Lung (tissue), 12 donors: ENCODE data around the gene CDH4. TPM values are rescaled to one million over a fixed set of nuclear protein-coding genes. Genes with fewer than 3 reads are reported as not detected.

Source experiments
- ATAC-seq: fragments of 200-7000 bp; cut with Tn5 transposase; one replicate; pipeline ENCODE4 v1.9.1; 2020; ENCODE audit warnings: moderate number of reproducible peaks; ENCODE audit not compliant: insufficient read depth, low FRiP score
- DNase-seq, 3 donors: peaks; one replicate each; pipeline ENCODE4 v3.0.0-alpha.2; 2013 to 2017
- H3K27ac ChIP-seq, 2 donors: one replicate each; pipeline ENCODE4 v1.5.1; 2013; ENCODE audit warnings: mild to moderate bottlenecking in 2 of 2, moderate library complexity in 2 of 2, control low read depth in 1 of 2, inconsistent platforms in 1 of 2, low read depth in 1 of 2, low read length in 1 of 2
- H3K27me3 ChIP-seq, 3 donors: one replicate each; pipeline ENCODE4 v1.5.1; 2013; ENCODE audit warnings: low read length in 2 of 3; ENCODE audit not compliant: control insufficient read depth in 3 of 3, insufficient read depth in 3 of 3
- H3K36me3 ChIP-seq, 4 donors: one replicate each; pipeline ENCODE4 v1.5.1; 2013; ENCODE audit warnings: low read length in 4 of 4, mild to moderate bottlenecking in 1 of 4, moderate library complexity in 1 of 4; ENCODE audit not compliant: control insufficient read depth in 4 of 4, insufficient read depth in 4 of 4
- H3K4me1 ChIP-seq, 5 donors: one replicate each; pipeline ENCODE4 v1.5.1; 2013; ENCODE audit warnings: low read length in 5 of 5, mild to moderate bottlenecking in 2 of 5, moderate library complexity in 1 of 5; ENCODE audit not compliant: control insufficient read depth in 5 of 5, insufficient read depth in 5 of 5
- H3K4me3 ChIP-seq: one replicate; pipeline ENCODE4 v1.5.1; 2013; ENCODE audit warnings: mild to moderate bottlenecking, control low read depth, moderate library complexity
- H3K9ac ChIP-seq, 2 donors: one replicate each; pipeline ENCODE4 v1.5.1; 2013; ENCODE audit warnings: low read length in 2 of 2, control low read depth in 1 of 2; ENCODE audit not compliant: insufficient read depth in 1 of 2
- H3K9me3 ChIP-seq, 4 donors: one replicate each; pipeline ENCODE4 v1.5.1; 2013; ENCODE audit warnings: low read length in 3 of 4, mild to moderate bottlenecking in 1 of 4, moderate library complexity in 1 of 4; ENCODE audit not compliant: control insufficient read depth in 4 of 4, insufficient read depth in 3 of 4
- CTCF ChIP-seq: IDR thresholded peaks from 2 replicates; pipeline ENCODE4 v1.5.1; 2012; ENCODE audit warnings: mild to moderate bottlenecking; ENCODE audit errors: control extremely low read depth, extremely low read depth
- WGBS, 2 donors: extraction: QIAGEN DNeasy Blood & Tissue Kit; methylation state at CpG; one replicate each; pipeline ENCODE4 v1.1.7; 2013; 5-methylcytosine and 5-hydroxymethylcytosine counted together
- polyA plus RNA-seq, 2 donors: library from polyadenylated mRNA; stranded (reverse); fragments of 200-250 nt; gene quantifications; one replicate each; pipeline ENCODE4 v1.2.1, GENCODE V29; 2013
- total RNA-seq, 2 donors: library from RNA; depleted of rRNA in 1 of 2; stranded (reverse); fragments of >200 nt in 1 of 2; gene quantifications; one replicate each; pipeline ENCODE4 v1.2.1, GENCODE V29; 2014 to 2021
- donor health status: control.
- donor health status: control.
- donor health status: Bipolar disorder and iron deficiency.
- donor health status: healthy.
- donor health status: DM: yes; HTN: yes; CAD: no.

CDH4 gene
- total and polyA plus RNA-seq, 4 donors, result 0.10 to 2.1 (median 0.34) TPM

- no peak for TF ChIP-seq CTCF
- DNase-seq, result no peak
- Histone ChIP-seq H3K4me1 (no peaks in the 10 kb centered on the region), H3K36me3 (no peaks in the 10 kb centered on the region), H3K9me3 (peaks cover 0 to 7% (median 0%) of the 10 kb centered on the region in 4 donors), H3K27me3 (peaks cover 0 to 17% (median 0%) of the 10 kb centered on the region in 3 donors), H3K27ac (no peak overlapping the region), H3K9ac (no peak overlapping the region), H3K4me3 (no peak overlapping the region)
- no peak for ATAC-seq
- WGBS, 2 donors, result 72 to 82% methylated on average over 16 of the region's 16 CpGs
Measured at GRCh38 chr20:61580958-61581824, 329.1 kb downstream of the CDH4 start.

- DNase-seq (no peak), ATAC-seq (no peak)
- 65 to 71% methylated on average over 14 of the region's 14 CpGs for WGBS, 2 donors
- Histone ChIP-seq H3K9me3 (peaks cover 0 to 3% (median 0%) of the 10 kb centered on the region in 4 donors), H3K4me1 (no peaks in the 10 kb centered on the region), H3K4me3 (no peak overlapping the region), H3K27me3 (peaks cover 0 to 18% (median 0%) of the 10 kb centered on the region in 3 donors), H3K9ac (no peak overlapping the region), H3K27ac (no peak overlapping the region), H3K36me3 (no peaks in the 10 kb centered on the region)
- no peak for TF ChIP-seq CTCF
Measured at GRCh38 chr20:61581825-61582188, 329.7 kb downstream of the CDH4 start.

- DNase-seq (no peak), ATAC-seq (no peak)
- Histone ChIP-seq H3K4me3 (no peak overlapping the region), H3K4me1 (no peaks in the 10 kb centered on the region), H3K9me3 (peaks cover 0 to 3% (median 0%) of the 10 kb centered on the region in 4 donors), H3K9ac (no peak overlapping the region), H3K36me3 (no peaks in the 10 kb centered on the region), H3K27me3 (peaks cover 0 to 18% (median 0%) of the 10 kb centered on the region in 3 donors), H3K27ac (no peak overlapping the region)
- TF ChIP-seq CTCF, result no peak
- 69 to 78% methylated on average over 15 of the region's 15 CpGs for WGBS, 2 donors
Measured at GRCh38 chr20:61582196-61582923, 330.3 kb downstream of the CDH4 start.
